ENCODE measurements around the gene KRTAP12-3. TPM values are rescaled to one million over a fixed set of nuclear protein-coding genes. Genes with fewer than 3 reads are reported as not detected.
A peak's percentile ranks its signal among the peaks of the same experiment; 100 is the strongest.

KRTAP12-3 gene
- total RNA-seq, 1 donor from 2014 or later, result not detected

- H3K4me3 Mint-ChIP-seq, result no peak overlapping the region
- peaks cover 15% of the 10 kb centered on the region for H3K4me1 Mint-ChIP-seq
- peaks cover 6% of the 10 kb centered on the region for H3K36me3 Mint-ChIP-seq (ENCODE audit: low read depth)
- no peak for ATAC-seq (ENCODE audit: low read depth)
- ChIA-PET POLR2A (no interaction called here), CTCF (no interaction called here)
- peaks cover 7% of the 10 kb centered on the region for H3K27me3 Mint-ChIP-seq
- peaks cover 20% of the 10 kb centered on the region for H3K9me3 Mint-ChIP-seq
- H3K27ac Mint-ChIP-seq, result no peak overlapping the region
- no peak for TF ChIP-seq CTCF (IDR thresholded peaks at IDR 0.05)
- DNase-seq, result no peak
- intact Hi-C loops (cut with micrococcal nuclease), result no loop called here
Measured at GRCh38 chr21:44615911-44616590, 41.7 kb upstream of the KRTAP12-3 start.

GRCh38 chr21:44616591-44616926 is 41.2 kb upstream of the KRTAP12-3 start:
- DNase-seq, result no peak
- Mint-ChIP-seq H3K36me3 (ENCODE audit: low read depth) (peaks cover 6% of the 10 kb centered on the region), H3K9me3 (peaks cover 15% of the 10 kb centered on the region), H3K27me3 (peaks cover 7% of the 10 kb centered on the region), H3K4me3 (no peak overlapping the region), H3K27ac (no peak overlapping the region), H3K4me1 (peaks cover 15% of the 10 kb centered on the region)
- ATAC-seq (ENCODE audit: low read depth), result no peak
- TF ChIP-seq CTCF (IDR thresholded peaks at IDR 0.05), result no peak
- intact Hi-C loops (cut with micrococcal nuclease), result no loop called here
- ChIA-PET CTCF (no interaction called here), POLR2A (no interaction called here)

GRCh38 chr21:44617071-44617501 is 40.6 kb upstream of the KRTAP12-3 start:
- H3K4me3 Mint-ChIP-seq, result no peak overlapping the region
- POLR2A ChIA-PET, result no interaction called here
- DNase-seq, result no peak
- H3K36me3 Mint-ChIP-seq (ENCODE audit: low read depth), result peaks cover 6% of the 10 kb centered on the region
- peaks cover 15% of the 10 kb centered on the region for H3K4me1 Mint-ChIP-seq
- CTCF ChIA-PET, result no interaction called here
- no peak overlapping the region for H3K27ac Mint-ChIP-seq
- peaks cover 7% of the 10 kb centered on the region for H3K27me3 Mint-ChIP-seq
- no peak for ATAC-seq (ENCODE audit: low read depth)
- H3K9me3 Mint-ChIP-seq, result peaks cover 15% of the 10 kb centered on the region
- intact Hi-C loops (cut with micrococcal nuclease), result no loop called here
- no peak for TF ChIP-seq CTCF (IDR thresholded peaks at IDR 0.05)

- Mint-ChIP-seq H3K27me3 (peaks cover 7% of the 10 kb centered on the region), H3K9me3 (peaks cover 25% of the 10 kb centered on the region), H3K36me3 (ENCODE audit: low read depth) (peaks cover 6% of the 10 kb centered on the region), H3K4me3 (no peak overlapping the region), H3K4me1 (peaks cover 15% of the 10 kb centered on the region), H3K27ac (peak overlapping the region; percentile 47)
- CTCF ChIA-PET, result interaction anchor here (1.4 kb wide), 1 partner anchor 175 kb away, joined by 4 read pairs; no protein-coding TSS in a partner anchor
- POLR2A ChIA-PET, result no interaction called here
- intact Hi-C loops (cut with micrococcal nuclease), result no loop called here
- peak; percentile 10 for ATAC-seq (ENCODE audit: low read depth)
- DNase-seq, result no peak
- TF ChIP-seq CTCF (IDR thresholded peaks at IDR 0.05), result no peak
Measured at GRCh38 chr21:44618504-44618903, 39.2 kb upstream of the KRTAP12-3 start.

GRCh38 chr21:44618909-44619308 is 38.8 kb upstream of the KRTAP12-3 start:
- Mint-ChIP-seq H3K27ac (peak overlapping the region; percentile 47), H3K4me3 (peak overlapping the region; percentile 12), H3K9me3 (peaks cover 29% of the 10 kb centered on the region), H3K27me3 (peaks cover 7% of the 10 kb centered on the region), H3K4me1 (peaks cover 15% of the 10 kb centered on the region), H3K36me3 (ENCODE audit: low read depth) (peaks cover 6% of the 10 kb centered on the region)
- TF ChIP-seq CTCF (IDR thresholded peaks at IDR 0.05), result no peak
- ATAC-seq (ENCODE audit: low read depth) (peak; percentile 68), DNase-seq (no peak)
- POLR2A ChIA-PET, result no interaction called here
- intact Hi-C loops (cut with micrococcal nuclease), result no loop called here
- CTCF ChIA-PET, result interaction anchor here (1.4 kb wide), 1 partner anchor 174 kb away, joined by 4 read pairs; no protein-coding TSS in a partner anchor
